GM21619 (cell line): ENCODE measurements around the gene PRR30.
"Not testable (repeated sequence)": the region's sequence is repeated elsewhere in the genome, so short reads cannot be mapped to it uniquely, and the experiment has no call there.

Source experiments
- ATAC-seq: cut with Tn5 transposase; IDR thresholded peaks from one replicate; pipeline ENCODE4 v1.9.1; 2021; ENCODE audit not compliant: unreplicated experiment

PRR30 gene

GRCh38 chr2:27130396-27130795, 8.8 kb downstream of the PRR30 start:
- ATAC-seq, result no peak

DNA sequence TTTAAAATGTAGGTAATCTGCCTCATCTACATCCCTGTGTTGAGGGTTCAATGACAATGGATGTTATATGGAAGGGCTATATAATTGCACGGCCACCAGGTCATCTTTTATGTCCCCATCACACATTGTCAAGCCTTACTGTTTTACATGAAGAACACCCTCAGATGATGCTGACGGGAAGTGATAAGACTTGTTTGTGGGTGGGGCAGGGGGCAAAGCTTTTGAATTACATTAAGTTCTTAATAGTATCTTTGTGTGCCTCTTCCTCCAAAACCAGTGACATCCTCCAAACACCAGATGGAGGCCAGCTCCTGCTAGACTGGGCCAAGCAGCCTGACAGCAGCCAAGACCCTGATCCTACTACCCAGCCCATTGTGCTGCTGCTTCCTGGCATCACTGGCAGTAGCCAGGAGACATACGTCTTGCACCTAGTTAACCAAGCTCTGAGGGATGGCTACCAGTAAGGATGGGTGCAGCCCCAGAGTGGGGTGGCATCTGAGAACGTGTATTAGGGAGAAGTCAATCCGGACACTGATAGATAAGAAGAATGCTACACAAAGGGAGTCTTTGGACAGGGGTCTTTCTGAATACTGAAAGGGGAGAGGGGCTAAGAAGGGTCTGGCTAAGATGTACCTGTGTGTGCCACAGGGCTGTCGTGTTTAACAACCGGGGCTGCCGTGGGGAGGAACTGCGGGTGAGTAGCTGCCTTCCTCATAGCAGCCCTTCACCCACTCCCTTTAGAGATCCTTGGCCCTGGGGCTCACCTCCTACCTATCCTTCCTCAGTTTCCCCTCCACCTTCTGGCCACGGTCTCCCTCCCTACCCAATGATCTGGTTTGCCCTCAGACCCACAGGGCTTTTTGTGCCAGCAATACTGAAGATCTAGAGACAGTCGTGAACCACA, 10.3 kb downstream of the PRR30 start:
- no peak for ATAC-seq

GRCh38 chr2:27127883-27128667, 11.1 kb downstream of the PRR30 start:
- no peak for ATAC-seq

GRCh38 chr2:27126252-27126710, 12.9 kb downstream of the PRR30 start:
- ATAC-seq, result no peak

DNA sequence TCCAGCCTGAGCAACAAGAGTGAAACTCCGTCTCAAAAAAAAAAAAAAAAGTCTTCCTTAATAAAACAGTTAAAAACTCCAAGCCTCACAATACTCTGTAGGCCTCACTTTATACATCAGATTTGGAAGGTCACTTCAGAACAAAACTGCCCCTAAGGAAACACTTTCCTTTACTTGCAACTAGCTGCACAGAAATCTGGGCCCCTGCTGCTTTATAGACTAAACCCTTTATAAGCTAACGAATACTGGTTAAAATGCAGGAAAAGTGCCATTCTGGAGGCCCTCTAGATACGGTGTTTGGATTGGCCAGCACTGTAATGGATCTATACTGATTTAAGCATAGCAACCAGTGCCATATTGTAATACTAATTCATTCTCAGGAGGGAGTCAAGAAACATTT, 14.1 kb downstream of the PRR30 start:
- no peak for ATAC-seq

- peak; percentile 48 for ATAC-seq
Observed at GRCh38 chr2:27123302-27124150, 15.7 kb downstream of the PRR30 start, which contains the start of gene ABHD1. Gene ABHD1, plus strand, starts transcription at chr2:27123815. Its CDS starts 134 bp downstream, at chr2:27123949.

GRCh38 chr2:27122791-27123190, 16.4 kb downstream of the PRR30 start:
- ATAC-seq, result no peak

GRCh38 chr2:27121906-27122305, 17.3 kb downstream of the PRR30 start:
- no peak for ATAC-seq

DNA sequence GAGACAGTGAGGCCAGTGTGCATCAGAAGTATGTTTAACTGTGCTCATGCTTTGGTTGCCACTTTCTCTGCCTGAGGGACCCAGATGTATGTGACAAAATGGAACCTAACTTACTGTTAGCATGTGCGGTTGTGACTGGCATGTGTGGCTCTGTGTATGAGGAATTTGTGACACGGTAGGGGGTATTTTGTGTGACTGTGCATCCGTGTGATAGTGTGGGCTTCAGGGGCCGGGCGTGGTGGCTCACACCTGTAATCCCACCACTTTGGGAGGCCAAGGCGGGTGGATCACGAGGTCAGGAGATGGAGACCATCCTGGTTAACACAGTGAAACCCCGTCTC, 19.9 kb downstream of the PRR30 start:
- not testable (repeated sequence) for ATAC-seq

DNA sequence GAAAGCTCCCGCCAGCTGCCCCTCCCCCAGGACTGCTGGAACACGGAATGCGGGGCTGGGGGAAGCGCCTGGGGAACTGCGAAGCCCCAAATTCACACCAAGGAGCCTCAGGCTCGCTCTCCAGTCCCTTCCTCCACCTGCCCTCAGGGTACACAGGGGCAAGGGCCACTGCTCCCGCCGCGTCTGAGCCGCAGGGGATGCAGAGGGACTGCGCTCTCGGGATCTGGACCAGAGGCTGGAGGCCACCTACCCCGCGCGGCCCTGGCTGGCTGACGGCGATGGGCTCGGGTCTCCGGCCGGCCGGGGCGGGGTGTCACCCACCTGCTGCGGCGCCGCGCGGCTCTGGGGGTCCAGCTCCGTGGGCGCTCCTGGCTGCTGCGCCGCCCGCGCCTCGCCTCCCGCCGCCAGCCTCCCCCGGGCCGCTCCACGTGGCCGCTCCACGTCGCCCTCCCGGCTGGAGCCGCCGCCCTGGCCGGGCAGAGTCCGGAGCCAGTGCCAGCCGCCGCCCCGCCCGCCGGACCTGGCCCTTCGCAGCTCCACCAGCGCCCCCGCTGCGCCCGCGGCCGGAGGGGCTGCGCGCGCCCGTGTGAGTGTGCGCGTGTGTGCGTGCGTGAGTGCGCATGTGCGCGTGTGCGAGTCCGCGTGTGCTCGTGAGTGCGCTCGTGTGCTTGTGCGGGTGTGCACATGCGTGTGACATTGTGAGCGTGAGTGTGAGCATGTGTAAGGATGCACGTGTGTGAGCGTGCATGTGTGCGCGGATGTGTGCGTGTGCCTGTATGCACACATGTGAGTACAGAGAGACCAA, 20.5 kb downstream of the PRR30 start, which contains the start of gene CGREF1:
Gene CGREF1 (minus strand): TSS at position 604 of the 805 bp plus-strand sequence. CDS start 14,762 bp downstream, outside the sequence.
- ATAC-seq, result no peak

GRCh38 chr2:27117995-27118524, 21.1 kb downstream of the PRR30 start:
- ATAC-seq, result no peak

GRCh38 chr2:27115519-27115918, 23.7 kb downstream of the PRR30 start:
- ATAC-seq, result no peak

- not testable (repeated sequence) for ATAC-seq
Observed at GRCh38 chr2:27111392-27112078, 27.7 kb downstream of the PRR30 start.

- ATAC-seq, result not testable (repeated sequence)
Observed at GRCh38 chr2:27110603-27111352, 28.4 kb downstream of the PRR30 start.

DNA sequence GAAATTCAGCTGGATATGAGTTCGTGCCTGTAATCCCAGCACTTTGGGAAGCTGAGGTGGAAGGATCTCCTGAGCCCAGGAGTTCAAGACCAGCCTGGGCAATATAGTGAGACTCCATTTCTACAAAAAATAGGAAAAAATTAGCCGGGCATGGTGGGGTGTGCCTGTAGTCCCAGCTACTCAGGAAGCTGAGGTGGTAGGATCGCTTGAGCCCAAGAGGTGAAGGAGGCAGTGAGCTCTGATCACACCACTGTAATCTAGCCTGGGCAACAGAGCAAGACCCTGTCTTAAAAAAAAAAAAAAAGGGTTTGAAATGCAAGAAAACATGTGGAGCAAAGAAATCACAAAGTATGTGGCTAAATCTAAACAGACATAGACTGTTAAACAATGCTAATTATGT, 30.1 kb downstream of the PRR30 start:
- no peak for ATAC-seq

DNA sequence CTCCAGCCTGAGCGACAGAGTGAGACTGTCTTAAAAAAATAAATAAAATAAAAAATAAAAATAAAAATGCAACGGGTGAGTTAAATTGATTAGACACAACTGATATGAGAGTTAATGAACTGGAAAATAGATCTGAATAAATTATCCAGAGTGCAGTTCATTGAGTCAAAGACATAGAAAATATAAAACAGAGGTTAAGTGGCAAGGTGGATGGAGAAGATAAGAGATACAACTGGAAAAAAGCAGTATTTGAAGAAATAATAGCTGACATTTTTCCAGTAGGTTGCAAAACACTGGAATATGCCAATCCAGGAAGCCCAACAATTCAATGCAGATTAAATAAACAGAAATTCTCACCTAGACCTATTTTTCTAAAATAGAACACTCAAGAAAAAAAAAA, 31.0 kb downstream of the PRR30 start:
- ATAC-seq, result no peak

- ATAC-seq, result no peak
Observed at GRCh38 chr2:27105981-27106380, 33.2 kb downstream of the PRR30 start.

- ATAC-seq, result no peak
Observed at GRCh38 chr2:27102329-27102728, 36.9 kb downstream of the PRR30 start.
